Right ventricle myocardium superior (tissue), 1 donor: ENCODE results near the gene TCEA3. TPM values are rescaled to one million over a fixed set of nuclear protein-coding genes. Genes with fewer than 3 reads are reported as not detected.
A peak's percentile ranks its signal among the peaks of the same experiment; 100 is the strongest.
"Not testable (repeated sequence)": the region's sequence is repeated elsewhere in the genome, so short reads cannot be mapped to it uniquely, and the experiment has no call there.

Source experiments
- ATAC-seq: fragments of 200-7000 bp; cut with Tn5 transposase; one replicate; pipeline ENCODE4 v1.9.1; 2020; ENCODE audit warnings: mild to moderate bottlenecking; ENCODE audit not compliant: poor library complexity
- DNase-seq: peaks from one replicate; pipeline ENCODE4 v3.0.0-alpha.2; 2020
- intact Hi-C: fragments of 100-400 bp; cut with DNase I; formaldehyde crosslinking; loops from one replicate; pipeline ENCODE4 v1.11.2; 2022
- total RNA-seq: library from RNA; stranded (reverse); fragmentation: NEBNext Ultra II Directional; extraction: Animal tissue kit (Norgen Biotek cat#: 25700); gene quantifications from one replicate; pipeline ENCODE4 v1.2.1, GENCODE V29; 2021
- donor health status: DM: no; HTN: yes; CAD: no; lungs with severe emphysema.

TCEA3 gene
- total RNA-seq, 1 donor from 2014 or later = 72.7 TPM

GRCh38 chr1:23376890-23377811, 47.4 kb downstream of the TCEA3 start:
- DNase-seq (peak; percentile 62), ATAC-seq (peak; percentile 79)
- intact Hi-C loops = no loop called here

- intact Hi-C loops, ATAC-seq, DNase-seq: not testable (repeated sequence)
These were observed 50.3 kb downstream of the TCEA3 start for GRCh38 chr1:23374079-23374735.

- DNase-seq (no peak), ATAC-seq (no peak)
- intact Hi-C loops = no loop called here
These were observed 52.3 kb downstream of the TCEA3 start for GRCh38 chr1:23371987-23372880.

DNA sequence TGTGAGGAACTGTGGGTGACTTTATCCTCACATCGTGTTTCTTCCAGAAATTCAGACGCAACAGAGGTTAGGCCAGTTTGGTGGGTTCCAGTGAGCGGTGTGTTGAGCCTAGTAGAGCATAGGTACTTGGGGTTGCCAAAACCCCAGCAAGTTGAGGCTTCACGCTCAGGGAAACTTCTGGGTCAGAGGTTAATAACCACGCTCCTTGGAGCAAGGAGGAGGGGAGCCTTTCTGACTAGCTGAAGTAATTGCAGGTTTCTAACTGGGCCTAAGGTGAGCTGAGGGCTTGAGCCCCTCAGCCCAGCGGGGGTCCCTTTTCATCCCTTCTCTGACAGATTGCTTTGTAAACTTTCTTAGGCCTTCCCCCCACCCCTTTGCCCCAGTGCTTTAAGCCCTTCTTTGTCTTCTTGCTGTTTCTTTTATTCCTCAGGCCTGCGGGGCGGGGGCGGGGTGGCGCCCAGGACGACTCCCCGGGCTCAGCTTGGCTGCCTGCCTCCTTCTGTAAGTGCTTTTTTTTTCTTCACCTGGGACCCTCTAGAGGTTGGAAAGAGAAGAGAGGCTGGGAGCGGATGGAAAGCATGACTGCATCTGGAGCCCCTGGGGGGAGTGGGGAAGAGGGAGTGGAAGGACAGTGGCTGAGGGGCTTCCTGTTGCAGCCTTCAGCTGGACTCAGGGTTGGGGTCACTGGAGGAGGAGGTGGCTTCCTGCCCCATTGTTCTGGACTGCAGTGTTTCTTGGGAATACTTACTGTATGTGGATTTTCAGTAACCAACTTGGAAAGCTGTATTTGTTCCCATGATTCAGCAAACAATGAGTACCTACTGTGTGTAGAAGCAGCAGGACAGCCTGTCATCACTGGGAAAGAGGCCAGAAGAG, 53.6 kb downstream of the TCEA3 start:
- ATAC-seq (no peak), DNase-seq (no peak)
- intact Hi-C loops = no loop called here

GRCh38 chr1:23370330-23370708, 54.2 kb downstream of the TCEA3 start:
- ATAC-seq (no peak), DNase-seq (no peak)
- intact Hi-C loops = no loop called here

DNA sequence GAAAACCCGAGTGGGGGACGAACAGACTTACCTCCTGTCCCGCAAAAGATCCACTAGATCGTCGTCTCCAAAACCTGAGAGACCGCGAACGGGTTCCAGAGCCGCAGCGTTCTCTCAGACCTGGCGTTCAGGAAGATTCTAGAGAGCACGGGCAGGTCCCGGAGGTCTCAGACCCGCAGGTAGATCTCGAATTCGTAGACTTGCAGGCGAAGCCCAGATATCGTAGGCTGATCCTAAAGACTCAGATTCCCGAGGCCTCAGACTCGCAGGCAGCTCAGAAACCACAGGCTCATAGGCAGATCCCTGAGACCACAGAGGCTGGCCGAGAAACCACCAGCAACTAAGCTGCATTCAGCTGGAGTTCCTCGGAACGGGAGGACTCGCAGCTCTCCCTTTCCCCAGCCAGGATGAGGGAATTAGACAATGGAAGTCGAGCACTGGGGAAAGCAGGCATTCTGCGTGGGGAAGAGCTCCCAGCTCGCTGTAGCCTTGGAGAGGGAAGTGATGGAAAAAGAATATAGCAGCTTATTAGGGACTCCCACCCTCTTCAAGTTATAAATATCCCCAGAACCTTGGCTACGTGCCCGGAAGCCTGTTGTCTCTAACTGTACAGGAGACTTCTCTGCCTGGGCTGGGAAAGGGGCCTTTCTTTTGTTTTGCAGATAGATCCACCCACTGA, 55.1 kb downstream of the TCEA3 start, which contains the start of gene ZNF436:
Gene ZNF436 (minus strand): TSS at position 502 of the 679 bp plus-strand sequence. CDS start 1,831 bp downstream, outside the sequence.
- peak; percentile 52 for ATAC-seq
- intact Hi-C loops = loop anchor here (2.0 to 5.0 kb wide), 2 partner anchors 25 to 33 kb away; partner anchors contain the start of gene HNRNPR
- DNase-seq = peak; percentile 90

DNA sequence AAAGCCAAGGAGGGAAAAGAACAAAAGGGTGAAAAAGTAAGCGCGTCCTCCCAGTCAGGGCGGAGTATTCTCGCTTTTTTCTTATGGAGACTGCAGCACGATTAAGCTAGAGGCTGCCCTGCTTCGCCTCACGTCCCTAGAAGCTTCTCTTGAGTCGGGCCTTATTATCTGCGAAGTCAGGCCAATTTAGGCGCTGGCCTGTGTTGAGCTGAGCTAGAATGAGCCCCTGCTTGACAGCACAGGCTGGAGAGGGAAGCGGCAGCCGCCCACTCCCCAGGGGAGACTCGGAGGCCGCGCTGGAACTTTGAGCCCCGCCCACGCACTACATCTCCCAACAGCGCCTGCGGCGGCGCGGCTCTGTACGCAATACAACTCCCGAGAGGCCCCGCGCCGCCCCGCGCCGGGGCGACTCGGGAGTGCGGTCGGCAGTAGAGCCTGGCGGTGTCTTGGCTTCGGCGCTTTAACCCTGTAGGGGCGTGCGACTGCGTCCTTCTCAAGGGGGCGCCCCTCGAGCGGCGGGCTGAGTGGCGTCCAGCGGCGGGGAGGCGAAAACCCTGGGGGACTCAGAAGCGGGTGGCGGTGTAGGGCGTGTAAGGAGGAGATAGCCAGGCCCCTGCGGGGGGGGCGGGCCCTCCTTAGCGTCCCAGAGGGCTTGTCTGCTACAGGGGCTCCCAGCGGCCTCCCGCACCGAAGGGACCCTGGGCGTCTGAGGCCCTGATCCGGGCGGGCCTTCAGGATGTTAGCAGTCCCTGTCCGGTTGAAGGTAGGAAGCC, 55.8 kb downstream of the TCEA3 start:
- intact Hi-C loops = loop anchor here (2.0 to 5.0 kb wide), 2 partner anchors 24 to 34 kb away; partner anchors contain the start of gene HNRNPR
- peak; percentile 92 for ATAC-seq
- peak; percentile 96 for DNase-seq

DNA sequence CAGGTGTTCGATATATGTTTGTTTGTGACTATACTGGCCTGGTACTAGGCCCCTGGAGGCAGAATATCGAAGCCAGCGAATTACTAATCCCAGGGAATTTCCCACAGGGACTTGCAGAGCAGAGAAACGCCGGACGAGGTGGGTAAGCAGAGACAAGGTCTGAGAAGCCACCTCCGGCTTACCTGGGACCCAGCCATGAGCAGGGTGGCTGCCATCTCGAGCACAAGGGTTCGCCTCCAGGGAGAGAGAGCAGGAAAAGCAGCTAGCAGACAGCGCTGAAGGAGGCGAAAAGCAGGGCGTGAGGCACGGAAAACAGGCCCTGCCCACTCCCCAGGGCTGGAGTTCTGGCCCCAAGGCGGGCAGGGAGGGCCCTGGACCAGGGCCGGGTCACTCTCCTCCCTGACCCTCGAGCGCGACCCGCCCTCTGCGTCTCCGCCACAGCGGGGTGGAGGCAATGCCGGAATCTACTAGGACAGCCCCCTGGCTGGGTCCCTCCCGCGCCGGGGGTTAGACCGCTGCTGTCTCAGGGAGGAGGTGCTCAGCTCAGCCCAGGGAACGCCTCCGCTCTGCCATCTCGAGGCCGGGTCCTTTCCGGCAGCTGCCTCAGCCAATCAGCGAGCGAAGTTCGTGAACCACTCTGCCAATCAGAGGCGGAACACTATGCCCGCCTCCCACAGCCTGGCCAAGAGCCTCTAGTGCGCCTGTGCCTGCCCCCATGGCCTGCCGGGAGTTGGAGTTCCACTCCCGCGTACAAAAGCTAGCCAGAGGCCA, 56.6 kb downstream of the TCEA3 start:
- intact Hi-C loops = loop anchor here (2.0 to 5.0 kb wide), 2 partner anchors 23 to 34 kb away; partner anchors contain the start of gene HNRNPR

GRCh38 chr1:23367451-23367790, 57.1 kb downstream of the TCEA3 start:
- DNase-seq (no peak), ATAC-seq (no peak)
- intact Hi-C loops = loop anchor here (5.0 kb wide), 1 partner anchor 35 kb away; no protein-coding TSS in a partner anchor

More for the DNA sequence above, 56.6 kb downstream of the TCEA3 start:
- DNase-seq (peak; percentile 99), ATAC-seq (peak; percentile 94)

DNA sequence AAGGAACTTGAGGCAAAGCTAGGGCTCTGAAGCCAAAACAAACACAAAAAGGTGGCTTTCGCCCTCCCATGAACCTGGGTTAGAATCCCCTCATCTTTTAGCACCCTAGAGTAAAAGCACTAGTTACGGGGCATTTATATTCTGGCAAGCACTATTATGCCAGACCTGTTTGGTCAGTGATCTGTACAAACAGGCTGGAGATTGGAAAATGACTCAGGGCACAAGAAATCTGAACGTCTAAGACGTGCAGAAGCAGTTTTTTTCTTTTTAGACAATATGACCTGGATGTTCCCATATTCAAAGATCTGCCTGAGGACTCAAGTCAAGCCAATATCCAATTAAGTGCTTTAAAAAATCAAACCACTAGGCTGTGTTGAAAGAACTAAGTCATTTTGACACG, 58.0 kb downstream of the TCEA3 start:
- intact Hi-C loops = loop anchor here (5.0 kb wide), 1 partner anchor 36 kb away; no protein-coding TSS in a partner anchor
- ATAC-seq (no peak), DNase-seq (no peak)

- intact Hi-C loops = loop anchor here (5.0 kb wide), 1 partner anchor 36 kb away; no protein-coding TSS in a partner anchor
- DNase-seq = no peak
- no peak for ATAC-seq
These were observed 58.4 kb downstream of the TCEA3 start for GRCh38 chr1:23366146-23366545.

DNA sequence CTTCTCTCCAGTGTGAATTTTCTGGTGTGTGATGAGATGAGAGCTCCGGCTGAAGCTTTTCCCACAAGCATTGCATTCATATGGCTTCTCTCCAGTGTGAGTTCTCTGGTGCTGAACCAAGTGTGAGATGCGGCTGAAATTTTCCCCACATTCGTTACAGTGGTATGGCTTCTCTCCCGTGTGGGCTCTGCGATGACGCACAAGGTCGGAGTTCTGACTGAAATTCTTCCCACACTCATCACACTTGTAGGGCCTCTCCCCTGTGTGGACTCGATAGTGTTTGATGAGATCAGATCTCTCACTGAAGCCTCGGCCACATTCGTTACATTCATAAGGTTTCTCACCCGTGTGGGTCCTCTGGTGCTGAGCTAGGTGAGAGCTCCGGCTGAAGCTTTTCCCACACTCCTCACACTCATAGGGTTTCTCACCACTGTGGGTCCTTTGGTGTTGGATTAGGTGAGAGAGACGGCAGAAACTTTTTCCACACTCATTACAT, 62.3 kb downstream of the TCEA3 start:
- DNase-seq (no peak), ATAC-seq (no peak)
- intact Hi-C loops = no loop called here

DNA sequence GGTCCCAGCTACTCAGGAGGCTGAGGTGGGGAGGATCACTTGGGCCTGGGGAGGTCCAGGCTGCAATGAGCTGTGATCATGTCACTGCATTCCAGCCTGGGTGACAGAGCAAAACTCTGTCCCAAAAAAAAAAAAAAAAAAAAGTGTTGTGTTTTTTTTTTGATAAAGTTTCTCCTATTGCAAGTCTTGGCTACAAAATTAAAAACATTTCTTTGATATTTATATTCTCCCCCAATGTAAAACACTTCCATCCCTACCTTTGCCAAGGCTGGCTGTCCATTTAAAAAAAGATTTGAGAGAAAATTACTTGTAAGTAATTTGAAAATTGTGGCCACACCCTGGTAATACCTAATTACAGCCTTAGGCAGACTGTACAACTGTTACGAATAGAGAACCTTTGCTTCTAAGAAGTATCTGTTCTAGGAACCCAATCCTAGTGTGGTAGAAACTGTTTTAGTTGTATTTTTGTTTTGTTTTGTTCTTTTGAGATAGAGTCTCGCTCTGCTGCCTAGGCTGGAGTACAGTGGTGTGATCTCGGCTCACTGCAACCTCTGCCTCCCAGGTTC, 66.2 kb downstream of the TCEA3 start:
- DNase-seq (no peak), ATAC-seq (no peak)
- intact Hi-C loops = no loop called here

GRCh38 chr1:23357138-23357908, 67.2 kb downstream of the TCEA3 start:
- peak; percentile 41 for ATAC-seq

More at GRCh38 chr1:23357138-23357908, 67.2 kb downstream of the TCEA3 start:
- intact Hi-C loops = no loop called here
- no peak for DNase-seq
